LNCAP (cell line): ENCODE data around the gene NPL.

Source experiments
- TF ChIP-seq, protein P1 (sequence below): fragments of 450-650 bp; IDR thresholded peaks from 2 replicates; pipeline ENCODE4 v1.5.1; 2017; ENCODE audit warnings: mild to moderate bottlenecking

The NPL gene

DNA sequence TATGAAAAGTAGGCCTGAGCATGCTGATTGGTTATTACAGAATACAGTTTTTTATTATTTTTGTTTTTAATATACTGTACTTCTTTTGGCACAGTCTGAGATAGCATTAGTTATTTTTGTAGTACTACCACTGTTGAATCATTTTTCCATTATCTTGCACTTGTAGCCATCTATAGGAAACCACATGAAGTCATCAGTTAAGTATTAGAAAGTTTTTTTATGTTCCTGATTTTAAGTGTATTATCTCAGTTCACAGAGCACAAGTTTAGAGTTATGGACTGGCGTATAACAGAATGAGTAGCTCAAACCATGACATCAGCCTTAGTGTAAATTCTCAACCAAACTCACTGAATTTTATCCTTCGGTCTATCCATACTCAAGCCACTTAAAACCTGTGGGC lies 72.4 kb downstream of the NPL start:
- TF ChIP-seq, protein P1, sequence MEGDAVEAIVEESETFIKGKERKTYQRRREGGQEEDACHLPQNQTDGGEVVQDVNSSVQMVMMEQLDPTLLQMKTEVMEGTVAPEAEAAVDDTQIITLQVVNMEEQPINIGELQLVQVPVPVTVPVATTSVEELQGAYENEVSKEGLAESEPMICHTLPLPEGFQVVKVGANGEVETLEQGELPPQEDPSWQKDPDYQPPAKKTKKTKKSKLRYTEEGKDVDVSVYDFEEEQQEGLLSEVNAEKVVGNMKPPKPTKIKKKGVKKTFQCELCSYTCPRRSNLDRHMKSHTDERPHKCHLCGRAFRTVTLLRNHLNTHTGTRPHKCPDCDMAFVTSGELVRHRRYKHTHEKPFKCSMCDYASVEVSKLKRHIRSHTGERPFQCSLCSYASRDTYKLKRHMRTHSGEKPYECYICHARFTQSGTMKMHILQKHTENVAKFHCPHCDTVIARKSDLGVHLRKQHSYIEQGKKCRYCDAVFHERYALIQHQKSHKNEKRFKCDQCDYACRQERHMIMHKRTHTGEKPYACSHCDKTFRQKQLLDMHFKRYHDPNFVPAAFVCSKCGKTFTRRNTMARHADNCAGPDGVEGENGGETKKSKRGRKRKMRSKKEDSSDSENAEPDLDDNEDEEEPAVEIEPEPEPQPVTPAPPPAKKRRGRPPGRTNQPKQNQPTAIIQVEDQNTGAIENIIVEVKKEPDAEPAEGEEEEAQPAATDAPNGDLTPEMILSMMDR: no peak

- TF ChIP-seq, protein P1: no peak
Observed at GRCh38 chr1:182862827-182863226, 73.3 kb downstream of the NPL start.

- TF ChIP-seq, protein P1: no peak
Observed at GRCh38 chr1:182863940-182864339, 74.4 kb downstream of the NPL start.

DNA sequence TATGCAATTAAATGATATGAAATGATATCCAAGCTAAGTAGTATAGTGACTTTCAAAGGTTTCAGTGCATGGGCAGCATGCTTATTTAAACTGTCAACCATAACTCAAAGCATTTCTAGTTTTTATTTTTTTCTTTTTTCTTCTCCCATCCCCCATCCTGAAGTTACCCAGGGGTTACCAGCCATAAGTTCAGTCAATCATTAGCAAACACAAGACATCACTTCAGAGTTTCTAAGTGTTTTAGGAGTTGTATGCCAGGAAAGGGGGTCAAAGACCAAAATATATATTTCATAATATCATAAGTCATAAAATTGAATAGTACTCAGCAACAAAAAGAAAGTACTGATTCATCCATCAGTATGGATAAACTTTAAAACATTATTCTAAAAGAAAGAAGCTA lies 78.3 kb downstream of the NPL start:
- TF ChIP-seq, protein P1: no peak

- TF ChIP-seq, protein P1: no peak
Observed at GRCh38 chr1:182869241-182869666, 79.7 kb downstream of the NPL start.

DNA sequence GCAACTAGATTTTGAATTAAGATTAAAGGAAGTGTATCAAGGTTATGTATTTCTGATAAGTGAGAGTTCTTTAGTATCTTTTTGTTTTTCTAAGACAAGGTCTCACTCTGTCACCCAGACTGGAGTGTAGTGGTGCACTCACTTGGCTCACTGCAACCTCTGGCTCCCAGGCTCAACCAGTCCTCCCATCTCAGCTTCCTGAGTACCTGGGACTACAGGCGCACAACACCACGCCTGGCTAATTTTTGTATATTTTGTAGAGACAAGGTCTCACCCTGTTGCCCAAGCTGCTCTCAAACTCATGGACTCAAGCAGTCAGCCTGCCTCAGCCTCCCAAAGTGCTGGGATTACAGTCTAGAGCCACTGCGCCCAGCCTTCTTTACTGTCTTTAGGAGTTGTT lies 83.3 kb downstream of the NPL start:
- TF ChIP-seq, protein P1: no peak

GRCh38 chr1:182875889-182876288 lies 86.3 kb downstream of the NPL start:
- TF ChIP-seq, protein P1: no peak

- TF ChIP-seq, protein P1: no peak
Observed at GRCh38 chr1:182877331-182877730, 87.8 kb downstream of the NPL start.
